PC-9 (cell line): ENCODE results near the gene MSI2.

Experiments used
- CTCF ChIP-seq: fragments of 200-600 bp; sonication (generic); conservative IDR thresholded peaks from 2 replicates; pipeline ENCODE4 v1.6.1; 2017; ENCODE audit warnings: mixed run types, antibody characterized with exemption, mild to moderate bottlenecking, moderate library complexity
- EZH2 ChIP-seq: fragments of 200-600 bp; sonication (generic); IDR thresholded peaks from 2 replicates; pipeline ENCODE4 v1.8.0; 2017; ENCODE audit warnings: antibody characterized with exemption, low read depth

- no peak for TF ChIP-seq CTCF
- no peak for TF ChIP-seq EZH2
These were observed 271.7 kb downstream of the MSI2 start for GRCh38 chr17:57528058-57528451.
